ENCODE results near the gene PRICKLE2.

DNA sequence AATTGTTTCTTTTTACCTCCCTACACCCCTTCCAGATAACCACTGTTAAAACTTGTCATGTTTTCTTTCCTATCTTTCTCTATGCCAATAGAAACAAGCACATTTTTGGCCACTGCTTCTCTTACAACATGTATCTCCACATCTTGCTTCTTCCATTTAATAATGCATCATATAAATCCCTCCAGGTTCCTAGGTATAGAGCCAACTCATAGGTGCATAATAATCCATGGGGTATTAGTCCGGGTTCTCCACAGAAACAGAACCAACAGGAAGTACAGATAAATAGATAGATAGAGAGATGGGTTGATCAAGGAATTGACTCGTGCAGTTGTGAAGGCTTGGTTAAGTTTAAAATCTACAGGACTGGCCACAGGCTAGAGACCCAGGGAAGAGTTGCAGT, 160.5 kb downstream of the PRICKLE2 start:
- no peak for TF ChIP-seq EZH2 (IDR thresholded peaks at IDR 0.05; ENCODE audit: borderline replicate concordance, low read depth, low read length, poor library complexity, severe bottlenecking)
- TF ChIP-seq, protein P1, sequence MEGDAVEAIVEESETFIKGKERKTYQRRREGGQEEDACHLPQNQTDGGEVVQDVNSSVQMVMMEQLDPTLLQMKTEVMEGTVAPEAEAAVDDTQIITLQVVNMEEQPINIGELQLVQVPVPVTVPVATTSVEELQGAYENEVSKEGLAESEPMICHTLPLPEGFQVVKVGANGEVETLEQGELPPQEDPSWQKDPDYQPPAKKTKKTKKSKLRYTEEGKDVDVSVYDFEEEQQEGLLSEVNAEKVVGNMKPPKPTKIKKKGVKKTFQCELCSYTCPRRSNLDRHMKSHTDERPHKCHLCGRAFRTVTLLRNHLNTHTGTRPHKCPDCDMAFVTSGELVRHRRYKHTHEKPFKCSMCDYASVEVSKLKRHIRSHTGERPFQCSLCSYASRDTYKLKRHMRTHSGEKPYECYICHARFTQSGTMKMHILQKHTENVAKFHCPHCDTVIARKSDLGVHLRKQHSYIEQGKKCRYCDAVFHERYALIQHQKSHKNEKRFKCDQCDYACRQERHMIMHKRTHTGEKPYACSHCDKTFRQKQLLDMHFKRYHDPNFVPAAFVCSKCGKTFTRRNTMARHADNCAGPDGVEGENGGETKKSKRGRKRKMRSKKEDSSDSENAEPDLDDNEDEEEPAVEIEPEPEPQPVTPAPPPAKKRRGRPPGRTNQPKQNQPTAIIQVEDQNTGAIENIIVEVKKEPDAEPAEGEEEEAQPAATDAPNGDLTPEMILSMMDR (conservative IDR thresholded peaks at IDR 0.05; ENCODE audit: low read depth, low read length): no peak

Data from A673 (cell line).